GM12878 (cell line): ENCODE measurements around the gene KIAA0930.

Source experiments
- EP300 ChIP-seq, 2 experiments: fragments of 150-350 bp in 1 of 2; IDR thresholded peaks; 2 replicates each; pipeline ENCODE4 v1.6.1; 2011 to 2012; ENCODE audit warnings: low read depth in 2 of 2, low read length in 2 of 2, borderline replicate concordance in 1 of 2, improper control_type of control experiment in 1 of 2, inconsistent platforms in 1 of 2; ENCODE audit not compliant: control insufficient read depth in 1 of 2
- EZH2 ChIP-seq: IDR thresholded peaks from 2 replicates; pipeline ENCODE4 v1.6.1; 2012; ENCODE audit warnings: low read depth, mild to moderate bottlenecking, control low read depth, inconsistent platforms, low read length, borderline replicate concordance; ENCODE audit not compliant: control insufficient read depth
- JUND ChIP-seq: IDR thresholded peaks from 2 replicates; pipeline ENCODE4 v1.6.1; 2012; ENCODE audit warnings: low read depth, mild to moderate bottlenecking, low read length, improper control_type of control experiment, moderate library complexity
- POLR2A ChIP-seq: IDR thresholded peaks from 2 replicates; pipeline ENCODE4 v1.6.1; 2011; ENCODE audit warnings: low read depth, mild to moderate bottlenecking, low read length
- SP1 ChIP-seq: IDR thresholded peaks from one replicate; pipeline ENCODE4 v1.6.1; 2011; ENCODE audit warnings: low read depth, low read length
- TAF1 ChIP-seq: IDR thresholded peaks from 2 replicates; pipeline ENCODE4 v1.6.1; 2011; ENCODE audit warnings: mild to moderate bottlenecking, low read depth, low read length, borderline replicate concordance
- TF ChIP-seq, protein P1 (sequence below), 3 experiments: IDR thresholded peaks in 2 of 3; conservative IDR thresholded peaks in 1 of 3; 2 replicates each; pipeline ENCODE4 v1.5.1; 2011; ENCODE audit warnings: low read depth in 3 of 3, low read length in 3 of 3, mild to moderate bottlenecking in 3 of 3, control low read depth in 2 of 3, moderate library complexity in 2 of 3, inconsistent platforms in 1 of 3, mixed read lengths in 1 of 3; ENCODE audit not compliant: control insufficient read depth in 2 of 3, insufficient read depth in 1 of 3; ENCODE audit errors: extremely low read depth in 1 of 3

DNA sequence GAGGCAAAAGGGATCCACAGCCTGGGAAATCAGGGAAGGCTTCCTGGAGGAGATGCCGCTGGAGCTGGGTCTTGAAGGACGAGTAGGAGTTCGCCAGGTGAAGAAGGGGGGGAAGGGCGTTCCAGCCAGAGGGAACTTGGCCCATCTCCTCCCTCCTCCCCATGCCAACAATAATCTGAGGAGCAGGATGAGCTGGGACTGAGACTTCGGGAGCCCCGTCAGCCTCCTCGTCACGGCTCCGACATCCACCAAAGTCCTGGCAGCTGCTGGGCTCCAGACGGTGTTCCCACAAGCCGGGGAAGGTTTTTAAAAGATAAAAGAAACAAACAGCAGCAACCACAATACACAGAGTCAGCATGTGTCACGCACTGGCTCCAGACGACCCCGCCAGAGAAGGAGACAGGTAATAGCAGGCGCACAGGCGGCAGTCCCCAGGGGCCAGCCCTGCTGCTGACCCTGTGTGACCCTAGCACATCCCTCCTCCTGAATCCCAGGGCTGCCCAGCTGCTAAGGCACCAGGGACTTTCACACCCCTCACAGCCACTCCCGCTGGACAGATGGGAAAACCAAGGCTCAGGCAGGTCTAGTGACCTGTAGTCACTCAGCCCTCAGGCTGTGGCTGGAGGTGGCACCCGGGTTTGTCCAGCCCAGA is 39.7 kb downstream of the KIAA0930 start:
- TF ChIP-seq, protein P1, sequence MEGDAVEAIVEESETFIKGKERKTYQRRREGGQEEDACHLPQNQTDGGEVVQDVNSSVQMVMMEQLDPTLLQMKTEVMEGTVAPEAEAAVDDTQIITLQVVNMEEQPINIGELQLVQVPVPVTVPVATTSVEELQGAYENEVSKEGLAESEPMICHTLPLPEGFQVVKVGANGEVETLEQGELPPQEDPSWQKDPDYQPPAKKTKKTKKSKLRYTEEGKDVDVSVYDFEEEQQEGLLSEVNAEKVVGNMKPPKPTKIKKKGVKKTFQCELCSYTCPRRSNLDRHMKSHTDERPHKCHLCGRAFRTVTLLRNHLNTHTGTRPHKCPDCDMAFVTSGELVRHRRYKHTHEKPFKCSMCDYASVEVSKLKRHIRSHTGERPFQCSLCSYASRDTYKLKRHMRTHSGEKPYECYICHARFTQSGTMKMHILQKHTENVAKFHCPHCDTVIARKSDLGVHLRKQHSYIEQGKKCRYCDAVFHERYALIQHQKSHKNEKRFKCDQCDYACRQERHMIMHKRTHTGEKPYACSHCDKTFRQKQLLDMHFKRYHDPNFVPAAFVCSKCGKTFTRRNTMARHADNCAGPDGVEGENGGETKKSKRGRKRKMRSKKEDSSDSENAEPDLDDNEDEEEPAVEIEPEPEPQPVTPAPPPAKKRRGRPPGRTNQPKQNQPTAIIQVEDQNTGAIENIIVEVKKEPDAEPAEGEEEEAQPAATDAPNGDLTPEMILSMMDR (IDR thresholded peaks at IDR 0.05 in 2 of 3, conservative IDR thresholded peaks at IDR 0.05 in 1 of 3; ENCODE audit: control insufficient read depth in 2 of 3, extremely low read depth in 1 of 3, insufficient read depth in 1 of 3, low read depth in 3 of 3, low read length in 3 of 3): no peak
- no peak for TF ChIP-seq SP1
- TF ChIP-seq EP300 (IDR thresholded peaks at IDR 0.05; ENCODE audit: borderline replicate concordance in 1 of 2, control insufficient read depth in 1 of 2, low read depth in 2 of 2, low read length in 2 of 2): no peak
- TF ChIP-seq TAF1: no peak
- no peak for TF ChIP-seq EZH2
- no peak for TF ChIP-seq POLR2A
- no peak for TF ChIP-seq JUND
